GM18507 (cell line): ENCODE measurements around the gene A3GALT2.

Experiments
- DNase-seq: peaks from one replicate; pipeline ENCODE4 v3.0.0; 2011; ENCODE audit warnings: low read depth; ENCODE audit not compliant: insufficient read length; ENCODE audit errors: extremely low spot score
- FAIRE-seq: peaks from 2 replicates; lab custom pipeline; 2011; peaks lifted over from hg19 to GRCh38; lab: Jason Lieb, UNC

A3GALT2 gene

GRCh38 chr1:33320619-33321165, at the start of gene A3GALT2:
Gene A3GALT2 (minus strand): TSS chr1:33321098. CDS start chr1:33321098, 0 bp downstream.
- FAIRE-seq (no peak), DNase-seq (no peak)

DNA sequence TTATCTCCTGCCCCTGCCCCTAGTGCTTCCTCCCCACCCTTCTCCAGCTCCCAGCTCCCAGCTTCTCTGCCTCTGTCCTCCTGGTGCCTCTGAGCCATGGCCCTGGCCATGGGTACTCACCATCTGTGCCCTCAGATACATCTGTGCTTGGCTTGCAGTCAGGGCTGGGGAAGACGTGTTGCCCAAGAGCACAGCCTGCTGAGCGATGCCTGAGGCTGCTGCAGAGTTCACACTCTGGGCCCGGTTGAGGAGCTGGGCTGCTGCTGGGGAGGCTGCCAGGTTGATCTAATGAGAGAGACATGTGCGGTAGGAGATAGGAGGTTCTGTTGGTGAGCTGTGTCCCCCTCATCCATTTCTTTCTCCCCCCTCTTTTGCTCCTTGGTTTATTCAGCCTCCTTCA, 49.4 kb upstream of the A3GALT2 start:
- FAIRE-seq (no peak), DNase-seq (no peak)

GRCh38 chr1:33369764-33370163, 48.9 kb upstream of the A3GALT2 start:
- FAIRE-seq (no peak), DNase-seq (no peak)

DNA sequence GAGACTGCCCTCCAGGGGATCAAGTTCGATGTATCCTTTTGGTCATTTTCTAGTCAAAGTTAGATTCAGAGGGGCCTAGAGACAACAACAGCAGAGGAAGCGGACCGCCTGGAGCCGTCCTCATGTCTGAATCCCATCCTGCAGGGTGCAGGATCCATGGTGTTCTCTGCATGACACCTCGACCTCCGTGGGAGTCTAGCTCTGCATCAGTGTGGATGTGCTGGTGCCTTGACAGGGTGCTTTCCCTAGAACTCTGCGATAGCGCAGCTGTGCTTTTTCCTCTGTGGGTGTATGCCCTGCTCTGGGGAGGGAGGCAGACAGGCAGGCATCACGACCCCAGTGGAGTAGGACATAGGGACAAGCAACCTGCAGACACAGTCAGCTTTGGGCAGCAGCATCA, 48.2 kb upstream of the A3GALT2 start:
- no peak for DNase-seq
- FAIRE-seq, result no peak

DNA sequence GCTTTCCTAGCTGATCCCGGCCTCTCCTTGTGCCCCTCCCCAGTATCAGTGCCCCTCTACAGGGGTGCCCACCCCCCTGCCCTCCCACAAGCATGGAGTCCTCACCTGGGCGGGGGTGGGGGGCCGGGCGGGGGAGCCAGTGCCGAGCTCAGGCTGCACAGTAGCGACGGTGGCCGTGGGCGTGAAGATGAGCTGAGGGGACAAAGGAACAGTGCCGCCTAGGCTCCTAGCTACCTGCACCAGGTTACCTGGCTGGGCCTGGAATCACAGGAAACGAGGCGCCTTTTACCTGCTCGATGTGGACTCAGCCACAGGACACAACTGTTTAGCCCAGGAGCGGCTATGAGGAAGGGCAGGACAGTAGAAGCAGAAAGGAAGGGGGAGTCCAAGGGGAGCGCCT, 47.5 kb upstream of the A3GALT2 start:
- DNase-seq (no peak), FAIRE-seq (no peak)

GRCh38 chr1:33367485-33368405, 46.8 kb upstream of the A3GALT2 start:
- peak; percentile 87 for FAIRE-seq
- peak; percentile 73 for DNase-seq

GRCh38 chr1:33366762-33367484, 46.0 kb upstream of the A3GALT2 start:
- DNase-seq (no peak), FAIRE-seq (no peak)

- DNase-seq, result no peak
- FAIRE-seq, result no peak
Observed at GRCh38 chr1:33365560-33365997, 44.7 kb upstream of the A3GALT2 start.

DNA sequence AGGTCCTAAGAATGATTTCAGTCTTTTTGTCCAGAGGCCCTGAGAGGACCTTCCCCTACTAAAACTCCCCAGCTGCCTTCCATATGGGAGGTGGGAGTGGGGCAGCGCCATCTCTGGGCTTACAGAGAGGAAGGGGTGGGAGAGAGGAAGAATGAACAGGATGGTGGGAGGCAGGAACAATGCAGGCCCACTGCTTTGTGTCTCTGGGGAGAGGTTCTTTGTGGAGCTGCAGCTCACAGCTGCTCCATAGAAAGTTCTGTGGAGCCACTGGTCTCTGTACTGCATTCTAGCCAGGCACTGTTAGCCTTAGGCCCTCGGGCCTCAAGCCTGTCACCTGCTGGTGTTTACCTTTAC, 43.6 kb upstream of the A3GALT2 start:
- DNase-seq, result no peak
- FAIRE-seq, result no peak

- no peak for FAIRE-seq
- DNase-seq, result no peak
Observed at GRCh38 chr1:33363470-33363861, 42.6 kb upstream of the A3GALT2 start.

- DNase-seq (no peak), FAIRE-seq (no peak)
Observed at GRCh38 chr1:33363021-33363420, 42.1 kb upstream of the A3GALT2 start.

- FAIRE-seq (no peak), DNase-seq (no peak)
Observed at GRCh38 chr1:33361532-33362235, 40.8 kb upstream of the A3GALT2 start.

DNA sequence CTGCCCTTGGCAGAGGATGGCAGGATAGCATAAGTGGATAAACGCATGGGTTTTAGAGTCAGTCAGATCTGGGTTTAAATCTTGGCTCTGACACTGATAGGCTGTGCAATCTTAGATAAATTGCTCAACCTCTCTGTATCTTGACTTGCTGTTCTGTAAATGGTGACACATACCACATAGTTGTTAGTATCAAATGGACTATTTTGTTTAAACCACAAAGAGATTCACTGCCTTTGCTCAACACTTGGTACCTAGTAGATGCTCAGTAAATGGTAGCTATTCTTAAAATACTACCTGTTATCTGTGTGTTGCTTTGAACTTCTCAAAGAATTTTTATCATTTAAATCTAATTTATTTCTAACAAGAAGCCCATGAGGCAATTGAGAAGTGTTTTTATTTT, 39.5 kb upstream of the A3GALT2 start:
- DNase-seq (no peak), FAIRE-seq (no peak)

DNA sequence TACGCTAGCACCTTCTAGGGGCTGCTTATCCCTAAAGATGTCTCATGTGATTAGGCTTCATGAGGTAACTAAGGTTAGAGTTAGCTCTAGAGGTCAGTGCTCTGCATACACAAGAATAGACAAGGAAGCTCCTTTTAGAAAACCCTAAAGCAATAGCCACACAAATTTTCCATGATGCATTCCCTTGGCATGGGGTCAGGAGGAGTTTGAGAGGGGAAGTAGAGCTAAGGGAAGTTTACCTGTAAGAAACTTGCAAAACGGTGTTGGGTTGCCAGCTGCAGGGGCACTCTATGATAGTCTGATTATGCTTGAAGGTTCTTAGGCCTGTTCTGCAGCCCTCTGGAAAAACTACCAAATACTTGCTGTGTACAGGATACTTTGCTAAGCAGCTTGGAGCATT, 39.0 kb upstream of the A3GALT2 start:
- no peak for DNase-seq
- FAIRE-seq, result no peak

- FAIRE-seq (no peak), DNase-seq (no peak)
Observed at GRCh38 chr1:33358795-33359503, 38.1 kb upstream of the A3GALT2 start.

DNA sequence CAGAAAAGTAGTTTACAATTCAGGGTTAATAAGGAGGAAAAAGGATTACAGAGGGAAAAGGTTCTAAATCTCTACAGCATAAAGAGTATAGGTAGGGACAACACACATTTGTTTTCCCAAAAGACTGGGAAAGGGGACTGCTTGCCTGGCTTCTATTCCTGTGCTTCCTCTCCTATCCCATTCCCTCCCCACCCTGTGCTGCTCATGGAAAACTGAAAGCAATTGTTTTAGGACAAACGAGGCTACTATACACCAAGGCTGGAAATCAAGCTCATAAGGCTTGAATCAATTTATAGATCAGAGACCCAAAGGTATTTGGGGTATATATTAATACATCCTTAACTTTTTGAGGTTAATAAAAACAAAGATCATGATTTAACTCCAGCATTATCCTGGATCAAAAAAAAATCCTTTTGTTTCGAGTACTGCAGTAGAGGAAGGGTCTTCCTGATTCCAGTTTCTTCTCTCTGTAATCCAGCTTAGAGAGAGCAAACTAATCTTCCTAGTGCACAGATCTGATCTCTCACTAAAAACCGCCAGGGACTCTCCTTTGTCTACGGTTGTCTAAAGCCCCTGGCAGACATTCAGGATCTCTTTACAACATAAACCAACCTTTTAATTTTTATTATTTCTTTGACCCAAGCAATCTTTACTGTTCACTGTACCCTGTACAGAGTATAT, 37.4 kb upstream of the A3GALT2 start:
- DNase-seq (no peak), FAIRE-seq (no peak)

GRCh38 chr1:33357099-33357498, 36.2 kb upstream of the A3GALT2 start:
- FAIRE-seq, result no peak
- DNase-seq, result no peak

GRCh38 chr1:33354707-33355316, 33.9 kb upstream of the A3GALT2 start:
- FAIRE-seq (no peak), DNase-seq (no peak)
